ENCODE results near the gene CLCN5.
A peak's percentile ranks its signal among the peaks of the same experiment; 100 is the strongest.

CLCN5 gene

DNA sequence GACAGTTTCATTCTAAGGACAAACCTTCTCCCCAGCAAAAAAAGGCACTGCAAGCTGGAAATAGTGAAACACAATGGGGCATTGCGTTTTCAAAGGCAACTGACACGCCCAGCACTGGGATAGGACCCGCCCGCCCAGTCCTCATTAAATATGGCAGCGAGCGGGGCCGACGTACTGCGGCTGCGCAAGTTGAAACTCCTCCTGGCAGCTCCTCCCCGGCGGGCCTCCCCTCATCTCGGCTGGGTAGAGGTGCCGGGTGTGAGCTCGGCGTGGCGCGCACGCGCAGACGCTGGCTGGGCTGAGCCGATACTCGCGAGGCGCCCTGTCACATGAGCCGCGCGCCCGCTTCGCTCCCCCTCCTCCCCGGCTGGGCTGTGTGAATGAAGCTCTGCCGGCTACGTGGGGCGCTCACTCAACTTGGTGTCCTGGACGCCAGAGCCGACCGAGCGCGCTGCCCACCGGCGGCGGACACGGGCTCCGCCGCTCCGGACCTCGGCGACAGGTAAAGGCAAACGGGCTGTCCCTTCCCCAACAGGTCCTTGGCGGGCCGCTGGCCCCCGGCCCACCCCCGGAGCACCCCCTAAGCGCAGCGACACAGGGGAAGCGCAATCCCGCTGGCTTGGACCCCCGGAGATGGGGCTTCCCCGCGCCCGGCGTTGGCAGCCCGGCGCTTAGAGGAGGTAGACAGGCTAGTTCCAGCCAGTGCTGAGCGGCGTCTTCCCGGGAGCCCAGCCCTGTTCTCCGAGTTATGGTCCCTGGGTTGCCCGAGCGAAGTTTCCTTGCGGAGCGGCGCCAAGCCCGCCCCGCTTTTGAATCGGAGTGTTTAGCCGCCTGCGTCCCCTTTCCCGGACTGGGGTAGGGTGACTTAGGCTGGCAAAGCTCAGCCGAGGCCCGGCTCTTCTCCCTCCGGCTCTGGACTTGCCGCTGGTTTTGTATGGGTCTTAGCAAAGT, at the start of gene CLCN5:
CLCN5 (plus strand) TSS at position 306 of the 951 bp plus-strand sequence. CDS start 2,703 bp downstream, outside the sequence.
- DNase-seq, result peak; percentile 89
- peak; percentile 98 for ATAC-seq

DNA sequence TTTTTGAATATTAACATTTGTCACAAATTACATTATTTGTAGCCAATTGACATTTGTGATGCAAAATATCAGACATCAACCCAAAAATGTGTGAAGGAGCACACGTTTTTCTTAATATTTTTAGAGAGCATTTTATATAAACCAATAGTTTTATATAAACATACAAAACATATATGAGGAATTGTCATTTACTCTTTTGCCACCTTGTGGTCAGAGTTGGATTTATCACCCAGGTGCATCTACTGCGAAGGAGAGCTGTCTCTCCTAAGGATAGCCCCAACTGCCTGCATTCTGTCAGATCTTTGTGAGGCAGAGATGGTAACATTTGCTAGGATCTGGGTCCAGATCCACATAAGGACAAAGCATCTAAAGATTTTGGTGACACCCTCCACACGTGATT, 45.6 kb upstream of the CLCN5 start:
- DNase-seq (peak; percentile 6), ATAC-seq (no peak)

DNA sequence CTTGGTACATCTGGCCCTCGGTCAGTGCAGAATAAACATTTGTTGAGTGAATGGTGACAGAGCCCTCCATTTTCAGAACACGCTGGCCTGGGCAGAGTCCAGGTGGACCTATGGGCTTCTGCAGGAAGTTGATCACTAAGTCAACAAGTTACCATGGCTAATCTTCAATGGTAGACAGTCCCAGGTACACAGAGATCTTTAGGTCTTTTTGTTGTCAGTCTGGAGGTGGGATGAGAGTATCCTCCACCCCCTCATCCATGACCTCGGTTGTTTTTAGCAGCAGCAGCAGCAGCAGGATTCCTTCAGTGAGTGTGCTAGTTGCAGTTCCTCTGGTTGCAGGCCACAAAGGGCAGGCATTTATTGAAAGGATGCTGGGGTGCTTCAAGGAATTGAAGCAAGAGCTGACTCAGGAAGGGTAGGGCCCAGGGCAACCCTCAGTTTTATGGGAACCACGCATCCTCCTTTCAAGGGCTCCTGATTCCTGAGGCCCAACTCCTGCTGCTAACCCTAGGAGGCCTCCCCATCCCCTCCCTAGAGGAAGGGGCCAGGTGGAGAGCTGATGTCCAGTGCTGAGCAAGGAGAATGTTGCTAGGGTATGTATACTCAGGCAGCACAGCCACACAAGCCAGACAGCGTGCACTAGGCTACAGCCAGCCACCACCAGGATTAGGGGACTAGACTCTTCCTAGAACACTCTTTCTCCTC, 44.8 kb upstream of the CLCN5 start:
- DNase-seq, result no peak
- ATAC-seq, result no peak

DNA sequence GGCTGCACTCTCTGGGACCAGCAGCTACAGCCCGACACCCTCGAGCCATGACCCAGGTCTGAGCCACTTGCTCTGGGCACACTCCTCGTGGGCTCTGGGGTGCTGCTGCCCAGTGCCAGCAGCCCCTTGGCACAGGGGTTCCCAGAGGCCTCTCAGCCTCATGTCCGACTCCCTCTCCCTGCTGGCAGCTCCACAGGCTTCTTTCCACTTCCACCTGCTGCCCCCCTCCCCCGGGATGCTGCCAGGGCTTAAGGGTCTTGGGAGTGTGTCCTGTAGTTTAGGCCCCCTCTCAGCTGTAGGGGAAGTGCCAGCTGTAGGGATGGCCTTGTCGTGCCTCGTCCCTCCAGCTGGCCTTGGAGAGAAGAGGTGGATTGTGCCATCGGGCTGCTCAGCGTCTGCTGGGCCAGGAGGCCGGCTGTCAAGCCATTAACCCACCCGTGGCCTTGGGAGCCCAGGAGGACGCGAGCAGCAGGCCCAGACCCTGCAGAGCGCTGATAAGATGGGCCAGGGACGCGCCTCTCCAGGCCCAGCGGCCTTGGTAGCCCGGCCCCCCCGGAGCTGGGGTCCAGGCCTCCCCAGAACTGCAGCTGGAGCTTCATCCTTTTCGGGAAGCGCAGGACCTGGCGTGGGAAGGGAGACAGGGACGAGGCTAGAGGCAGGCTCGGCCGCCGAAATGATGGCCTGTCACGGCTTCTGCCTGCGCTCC, 44.1 kb upstream of the CLCN5 start:
- DNase-seq, result no peak
- no peak for ATAC-seq

DNA sequence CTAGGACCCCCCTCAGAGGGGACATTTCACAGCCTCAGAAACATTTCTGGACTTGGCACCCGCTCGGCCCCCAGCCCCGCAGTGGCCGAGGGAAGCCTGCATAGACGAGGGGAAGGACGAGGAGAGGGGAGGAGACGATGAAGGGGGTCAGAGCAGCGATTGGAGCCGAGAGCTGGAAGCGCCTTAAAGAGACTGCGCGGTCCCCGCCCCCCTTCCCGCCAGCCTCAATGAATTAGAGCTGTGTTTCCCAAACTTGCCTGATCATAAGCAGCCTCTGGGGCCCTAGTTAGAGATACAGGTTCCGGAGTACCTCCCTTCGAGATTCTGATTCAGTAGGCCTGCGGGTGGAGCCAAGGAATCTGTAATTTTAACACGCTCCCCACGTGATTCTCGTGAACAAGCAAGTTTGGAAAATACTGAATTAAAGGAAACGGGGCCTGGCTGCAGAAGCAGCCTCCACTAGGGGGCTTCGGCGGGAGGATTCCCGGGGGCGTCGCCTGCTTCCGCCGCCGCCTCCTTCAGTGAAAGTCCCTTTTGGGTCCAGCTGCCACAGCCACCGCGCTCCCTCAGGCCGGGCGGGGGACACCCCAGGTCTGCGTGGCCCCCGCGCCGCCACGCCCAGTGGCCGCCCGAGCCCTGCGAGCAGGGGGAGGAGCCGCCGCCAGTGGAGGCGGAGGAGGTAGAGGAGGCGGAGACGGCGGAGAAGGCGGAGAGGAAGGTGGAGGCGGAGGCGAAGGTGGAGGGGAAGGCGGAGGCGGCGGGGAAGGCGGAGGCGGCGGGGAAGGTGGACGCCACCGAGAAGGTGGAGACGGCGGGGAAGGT, 43.4 kb upstream of the CLCN5 start, which contains the start of gene USP27X:
USP27X (plus strand) TSS at position 651 of the 822 bp plus-strand sequence. CDS start 824 bp downstream, outside the sequence.
- DNase-seq (peak; percentile 66), ATAC-seq (peak; percentile 87)

DNA sequence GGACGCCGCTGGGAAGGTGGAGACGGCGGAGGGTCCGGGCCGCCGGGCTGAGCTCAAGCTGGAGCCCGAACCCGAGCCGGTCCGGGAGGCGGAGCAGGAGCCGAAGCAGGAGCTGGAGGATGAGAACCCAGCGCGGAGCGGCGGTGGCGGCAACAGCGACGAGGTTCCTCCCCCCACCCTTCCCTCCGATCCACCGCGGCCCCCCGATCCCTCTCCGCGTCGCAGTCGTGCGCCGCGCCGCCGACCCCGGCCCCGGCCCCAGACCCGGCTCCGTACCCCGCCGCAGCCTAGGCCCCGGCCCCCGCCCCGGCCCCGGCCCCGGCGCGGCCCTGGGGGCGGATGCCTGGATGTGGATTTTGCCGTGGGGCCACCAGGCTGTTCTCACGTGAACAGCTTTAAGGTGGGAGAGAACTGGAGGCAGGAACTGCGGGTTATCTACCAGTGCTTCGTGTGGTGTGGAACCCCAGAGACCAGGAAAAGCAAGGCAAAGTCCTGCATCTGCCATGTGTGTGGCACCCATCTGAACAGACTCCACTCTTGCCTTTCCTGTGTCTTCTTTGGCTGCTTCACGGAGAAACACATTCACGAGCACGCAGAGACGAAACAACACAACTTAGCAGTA, 42.6 kb upstream of the CLCN5 start:
- DNase-seq, result no peak

DNA sequence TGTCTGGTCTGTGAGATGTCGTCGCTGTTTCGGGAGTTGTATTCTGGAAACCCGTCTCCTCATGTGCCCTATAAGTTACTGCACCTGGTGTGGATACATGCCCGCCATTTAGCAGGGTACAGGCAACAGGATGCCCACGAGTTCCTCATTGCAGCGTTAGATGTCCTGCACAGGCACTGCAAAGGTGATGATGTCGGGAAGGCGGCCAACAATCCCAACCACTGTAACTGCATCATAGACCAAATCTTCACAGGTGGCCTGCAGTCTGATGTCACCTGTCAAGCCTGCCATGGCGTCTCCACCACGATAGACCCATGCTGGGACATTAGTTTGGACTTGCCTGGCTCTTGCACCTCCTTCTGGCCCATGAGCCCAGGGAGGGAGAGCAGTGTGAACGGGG, 41.7 kb upstream of the CLCN5 start:
- DNase-seq, result no peak
- ATAC-seq, result no peak

More for the DNA sequence above, 42.6 kb upstream of the CLCN5 start:
- peak; percentile 28 for ATAC-seq

DNA sequence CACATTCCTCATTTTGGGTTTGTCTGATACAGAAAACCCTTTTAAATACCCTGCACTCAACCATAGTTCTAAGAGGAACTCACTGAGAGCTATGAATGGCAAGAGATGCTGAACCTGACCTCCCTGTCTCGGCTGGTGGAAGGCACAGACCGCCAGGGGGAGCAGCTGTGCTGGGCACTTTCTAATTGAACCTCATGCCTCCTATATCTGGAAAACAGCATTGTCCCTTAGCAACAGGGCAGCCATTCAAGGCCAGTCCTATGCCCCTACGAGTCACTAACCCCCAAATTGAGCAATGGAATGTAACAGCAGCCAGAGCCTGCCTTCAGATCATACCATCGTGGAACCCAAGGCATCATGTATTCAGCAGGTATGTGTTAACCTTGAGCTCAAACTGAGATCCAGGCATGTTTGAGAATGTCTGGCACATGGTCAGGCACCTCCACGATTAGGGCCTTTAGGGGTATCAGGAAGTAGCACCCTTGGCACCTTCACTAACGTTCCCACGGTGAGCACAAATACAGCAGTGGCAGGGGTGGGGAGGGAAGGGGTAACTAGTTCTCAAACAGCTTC, 38.0 kb upstream of the CLCN5 start:
- DNase-seq, result peak; percentile 64
- ATAC-seq, result peak; percentile 58

DNA sequence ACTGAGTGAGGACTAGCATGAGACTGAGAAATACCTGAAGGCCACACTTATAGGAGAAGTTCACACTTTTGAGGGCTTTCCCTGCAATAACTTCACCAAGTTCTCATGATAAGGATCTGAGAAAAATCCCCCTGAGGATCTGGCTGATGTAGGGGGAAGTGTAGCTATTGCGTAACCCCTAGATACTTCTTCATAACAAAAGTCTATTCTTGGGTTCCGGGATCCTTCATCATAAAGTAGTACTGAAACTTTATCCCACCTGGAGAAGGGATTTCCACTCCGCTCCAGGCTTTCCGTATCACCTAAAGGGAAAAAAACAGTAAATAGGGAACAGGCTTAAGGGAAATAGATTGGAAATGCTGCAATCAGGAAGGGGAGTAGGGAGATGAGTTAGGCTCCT, 29.9 kb upstream of the CLCN5 start:
- no peak for DNase-seq

DNA sequence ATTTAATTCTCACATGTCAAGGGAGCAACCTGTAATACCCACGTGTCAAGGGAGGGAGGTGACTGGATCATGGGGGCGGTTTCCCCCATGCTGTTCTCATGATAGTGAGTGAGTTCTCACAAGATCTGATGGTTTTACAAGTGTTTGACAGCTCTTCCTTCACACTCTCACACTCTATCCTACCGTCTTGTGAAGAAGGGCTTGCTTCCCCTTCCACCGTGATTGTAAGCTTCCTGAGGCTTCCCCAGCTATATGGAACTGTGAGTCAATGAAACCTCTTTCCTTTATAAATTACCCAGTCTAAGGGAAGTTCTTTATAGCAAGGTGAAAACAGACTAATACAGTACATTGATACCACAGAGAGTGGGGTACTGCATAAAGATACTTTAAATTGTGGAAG, 25.4 kb upstream of the CLCN5 start:
- ATAC-seq (no peak), DNase-seq (no peak)

More for the DNA sequence above, 29.9 kb upstream of the CLCN5 start:
- ATAC-seq, result no peak

DNA sequence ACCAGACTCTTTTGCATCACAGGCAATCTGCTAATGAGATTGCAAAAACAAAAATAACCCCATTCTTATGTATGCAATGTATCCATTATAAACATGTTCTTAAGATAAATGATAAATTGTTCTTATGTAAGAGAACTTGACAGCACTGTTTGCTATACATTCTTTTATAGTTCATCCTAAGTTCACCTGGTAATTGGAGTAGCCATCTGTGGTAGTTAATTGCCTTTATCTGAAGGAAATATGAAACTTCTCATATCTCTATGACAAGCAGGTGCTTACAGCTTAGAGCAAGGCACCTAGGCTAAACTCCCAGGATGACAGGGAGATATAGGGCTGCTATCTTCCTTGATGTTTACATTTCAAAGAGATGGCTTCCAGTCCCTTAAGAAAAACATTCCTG, 21.3 kb upstream of the CLCN5 start:
- ATAC-seq, result no peak
- DNase-seq, result no peak

DNA sequence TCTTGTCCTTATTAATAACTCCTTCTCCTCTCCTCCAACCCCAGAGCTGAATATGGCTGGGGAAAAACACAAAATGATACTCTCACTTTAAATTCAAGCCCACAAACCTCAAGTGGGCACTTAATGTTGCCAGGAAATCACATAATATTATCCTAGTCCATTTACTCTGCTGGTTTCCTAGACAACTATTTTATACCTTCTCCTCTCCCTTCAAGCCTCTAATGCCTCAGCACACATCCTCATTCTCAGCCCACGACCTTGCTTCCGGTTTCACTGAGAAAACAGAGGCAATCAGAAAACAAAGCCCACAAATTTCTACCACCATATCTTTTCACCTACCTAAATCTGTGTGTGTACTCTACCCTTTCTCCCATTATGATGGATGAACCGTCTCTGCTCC, 12.1 kb upstream of the CLCN5 start:
- ATAC-seq, result no peak
- peak; percentile 9 for DNase-seq

DNA sequence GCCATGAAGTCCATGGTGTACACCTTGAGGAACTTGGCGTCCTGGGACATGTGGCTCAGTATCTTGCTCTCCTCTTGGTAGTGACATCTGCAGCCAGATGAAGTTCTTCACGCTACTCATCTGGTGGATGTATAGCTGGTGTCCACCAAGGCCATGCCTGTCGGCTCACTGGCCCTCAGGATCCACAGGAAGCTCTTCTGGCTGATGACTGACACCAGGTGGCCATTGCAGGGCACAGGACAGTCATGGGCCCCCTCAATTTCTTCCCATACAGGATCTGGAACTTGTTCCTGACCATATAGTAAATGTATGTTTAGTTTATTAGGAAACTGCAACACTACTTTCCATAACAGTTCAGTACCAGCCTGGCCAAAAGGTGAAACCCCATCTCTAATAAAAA, 10.3 kb upstream of the CLCN5 start:
- no peak for DNase-seq
- no peak for ATAC-seq

DNA sequence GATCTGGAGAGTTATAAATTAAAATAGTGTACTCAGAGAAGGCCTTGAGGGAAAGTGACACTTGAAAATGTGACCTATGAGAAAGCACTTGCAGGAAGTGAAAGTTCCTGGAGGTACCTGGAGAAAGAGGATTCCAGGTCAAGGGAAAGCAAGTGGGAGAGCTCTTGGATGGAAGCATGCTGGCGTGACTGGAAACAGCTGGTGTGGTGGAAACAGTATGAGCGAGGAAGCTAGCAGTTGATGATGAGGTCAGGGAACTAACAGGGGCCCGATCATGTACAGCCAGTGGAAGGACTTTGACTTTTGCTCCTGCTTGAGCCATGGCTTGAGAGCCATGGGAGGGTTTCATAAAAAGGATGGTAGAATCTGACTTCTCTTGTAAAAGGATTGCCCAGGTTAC, 9.5 kb upstream of the CLCN5 start:
- DNase-seq (no peak), ATAC-seq (no peak)

DNA sequence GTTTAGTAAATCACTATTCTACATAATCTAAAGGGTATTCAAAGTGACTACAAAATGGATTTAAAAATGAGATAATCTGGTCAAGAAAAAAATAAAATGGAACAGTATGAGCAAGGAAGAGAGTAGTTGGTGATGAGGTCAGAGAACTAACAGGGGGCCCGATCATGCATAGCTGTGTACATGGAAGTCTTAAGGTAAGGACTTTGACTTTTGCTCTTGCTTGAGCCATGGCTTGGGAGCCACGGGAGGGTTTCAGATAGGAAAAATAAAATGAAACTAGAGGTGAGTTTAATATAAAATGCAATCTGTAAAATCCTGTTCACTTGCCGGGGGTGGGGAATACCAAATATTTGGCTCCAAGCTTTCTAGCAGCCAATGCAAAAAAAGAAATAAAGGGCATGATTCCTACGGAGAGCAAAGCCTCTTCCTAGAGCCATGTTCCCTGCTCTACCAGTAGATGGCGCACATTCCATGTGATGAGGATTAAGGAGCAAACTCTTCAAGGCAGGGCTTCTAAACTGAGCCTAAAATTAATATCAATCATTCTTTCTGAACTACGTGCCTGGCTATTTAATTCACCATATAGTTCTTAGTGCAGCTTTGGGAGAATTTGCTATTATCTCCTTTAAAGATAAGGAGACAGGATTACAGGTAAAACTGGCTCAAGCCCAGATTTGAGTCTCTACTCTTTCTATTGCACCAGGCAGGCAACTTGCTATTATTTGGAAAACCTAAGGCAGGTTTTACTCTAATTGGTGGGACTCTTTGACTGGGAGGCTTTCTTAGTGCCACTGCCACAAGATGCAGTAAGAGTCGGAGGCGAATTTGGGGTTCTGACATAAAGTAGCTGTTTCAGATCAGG, 6.8 kb upstream of the CLCN5 start:
- peak; percentile 34 for DNase-seq

DNA sequence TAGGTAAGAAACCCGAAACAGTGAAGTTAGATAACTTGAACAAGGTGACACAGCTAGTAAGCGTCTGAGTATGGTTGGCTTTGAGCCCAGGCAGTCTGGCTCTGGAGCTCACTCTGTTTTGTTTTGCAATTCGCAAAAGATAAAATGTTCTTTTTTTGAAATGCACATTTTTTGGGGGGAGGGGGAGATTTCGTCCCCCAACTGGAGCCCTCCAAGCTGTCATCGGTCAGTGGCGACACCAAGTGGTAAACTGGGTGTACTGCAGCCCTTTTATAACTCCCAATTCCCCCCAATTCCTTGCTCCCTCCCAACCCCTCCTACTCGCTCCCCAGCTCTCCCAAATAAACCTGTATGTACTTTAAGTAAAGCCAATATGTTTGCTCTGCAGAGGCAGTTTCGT, 2.8 kb upstream of the CLCN5 start:
- DNase-seq (peak; percentile 22), ATAC-seq (no peak)

More for the DNA sequence above, 6.8 kb upstream of the CLCN5 start:
- ATAC-seq, result no peak

DNA sequence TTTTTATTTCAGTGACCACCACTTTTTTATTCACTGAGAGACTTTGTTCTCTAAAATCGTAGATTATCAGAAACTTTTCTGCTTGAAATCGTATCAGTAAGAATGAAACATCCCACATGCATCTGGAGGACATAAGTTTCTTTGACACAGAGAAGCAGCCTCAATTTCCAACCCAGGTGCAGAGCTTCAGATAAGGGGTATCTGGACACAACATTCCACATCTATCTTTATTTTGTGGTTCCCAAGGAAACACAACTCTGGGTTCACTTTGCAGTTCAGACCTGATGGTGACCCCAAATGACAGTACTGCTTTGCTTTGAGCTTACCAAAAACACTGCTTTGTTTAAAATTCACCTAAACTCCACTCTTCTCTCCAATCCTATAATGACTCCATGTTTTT, 1.3 kb upstream of the CLCN5 start:
- DNase-seq (no peak), ATAC-seq (no peak)

DNA sequence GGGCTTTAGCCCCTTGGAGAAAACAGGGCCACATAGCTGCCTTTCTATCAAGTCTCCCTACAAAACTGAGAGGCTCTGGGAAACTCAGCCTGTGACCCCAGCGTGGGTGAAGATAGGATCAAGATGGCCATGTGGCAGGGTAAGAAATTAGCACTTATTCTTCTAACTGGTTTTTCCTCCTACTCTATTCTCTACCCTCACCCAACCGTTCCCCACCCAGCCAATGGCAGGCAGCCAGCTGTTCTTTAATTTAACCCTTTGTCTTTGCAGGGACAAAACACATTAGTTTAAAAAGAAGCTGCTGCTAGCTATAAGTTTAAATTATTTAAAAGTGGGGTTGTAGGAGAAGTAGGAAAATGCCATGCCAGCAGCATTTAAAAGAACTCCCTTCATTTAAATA, 2.8 kb downstream of the CLCN5 start:
- no peak for DNase-seq
- ATAC-seq, result no peak

DNA sequence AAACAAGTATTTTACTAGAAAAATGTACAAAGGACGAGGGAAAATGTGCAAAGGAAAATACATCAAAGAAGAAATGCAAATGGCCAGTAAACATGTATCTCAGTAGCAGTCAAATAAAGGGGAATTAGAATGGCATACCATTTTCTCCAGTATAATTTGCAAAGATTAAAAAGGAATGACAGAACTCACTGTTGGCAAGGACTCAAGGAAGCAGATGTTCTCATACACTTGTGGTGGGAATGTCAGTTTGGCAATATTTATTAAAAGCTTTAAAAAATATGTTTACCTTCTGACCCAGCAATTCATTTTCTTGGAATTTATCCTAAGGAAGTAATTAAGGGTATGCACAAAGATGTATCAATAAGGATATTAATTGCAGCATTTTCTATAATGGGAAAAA, 7.6 kb downstream of the CLCN5 start:
- DNase-seq (no peak), ATAC-seq (no peak)

DNA sequence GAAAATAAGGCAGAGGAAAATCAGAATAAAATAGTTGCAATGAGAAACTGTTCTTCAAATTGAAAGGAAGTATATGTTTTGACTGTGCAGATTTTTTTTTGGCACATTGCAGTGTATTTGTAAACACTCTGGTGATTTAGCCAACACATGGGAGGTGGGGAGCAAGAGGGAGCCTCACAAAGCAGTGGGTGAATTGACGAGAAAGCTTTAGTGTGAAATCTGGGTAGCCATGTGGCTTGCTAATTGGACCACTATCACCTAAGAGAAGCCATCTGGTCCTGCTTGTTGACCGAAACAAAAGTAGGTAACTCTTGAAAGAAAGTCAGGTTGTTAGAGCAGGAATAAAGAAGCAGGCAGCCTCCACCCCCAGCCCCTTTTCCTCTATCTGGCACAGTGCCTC, 10.4 kb downstream of the CLCN5 start:
- no peak for ATAC-seq

More for the DNA sequence above, 10.4 kb downstream of the CLCN5 start:
- no peak for DNase-seq
